Measurements from ENCODE around the gene SPATA20. TPM values are rescaled to one million over a fixed set of nuclear protein-coding genes. Genes with fewer than 3 reads are reported as not detected.

Gene SPATA20
- total and polyA plus RNA-seq, 4 donors: 15.6 to 42.4 (median 19.6) TPM

GRCh38 chr17:50551433-50551815, 4.5 kb downstream of the SPATA20 start:
- H3K4me3 ChIP-seq (ENCODE audit: low read depth in 1 of 3, low read length in 3 of 3): no peak overlapping the region
- no peak overlapping the region for H3K27ac ChIP-seq (ENCODE audit: low read depth in 1 of 2, low read length in 2 of 2)
- H3K4me1 ChIP-seq (ENCODE audit: control insufficient read depth in 4 of 4, insufficient read depth in 4 of 4, low read length in 3 of 4): peaks cover 2 to 37% (median 25%) of the 10 kb centered on the region in 4 donors
- WGBS: 95% methylated on average over 8 of the region's 8 CpGs
- no peaks in the 10 kb centered on the region for H3K9me3 ChIP-seq (ENCODE audit: control insufficient read depth in 4 of 4, low read length in 3 of 4)
- TF ChIP-seq, protein P1, sequence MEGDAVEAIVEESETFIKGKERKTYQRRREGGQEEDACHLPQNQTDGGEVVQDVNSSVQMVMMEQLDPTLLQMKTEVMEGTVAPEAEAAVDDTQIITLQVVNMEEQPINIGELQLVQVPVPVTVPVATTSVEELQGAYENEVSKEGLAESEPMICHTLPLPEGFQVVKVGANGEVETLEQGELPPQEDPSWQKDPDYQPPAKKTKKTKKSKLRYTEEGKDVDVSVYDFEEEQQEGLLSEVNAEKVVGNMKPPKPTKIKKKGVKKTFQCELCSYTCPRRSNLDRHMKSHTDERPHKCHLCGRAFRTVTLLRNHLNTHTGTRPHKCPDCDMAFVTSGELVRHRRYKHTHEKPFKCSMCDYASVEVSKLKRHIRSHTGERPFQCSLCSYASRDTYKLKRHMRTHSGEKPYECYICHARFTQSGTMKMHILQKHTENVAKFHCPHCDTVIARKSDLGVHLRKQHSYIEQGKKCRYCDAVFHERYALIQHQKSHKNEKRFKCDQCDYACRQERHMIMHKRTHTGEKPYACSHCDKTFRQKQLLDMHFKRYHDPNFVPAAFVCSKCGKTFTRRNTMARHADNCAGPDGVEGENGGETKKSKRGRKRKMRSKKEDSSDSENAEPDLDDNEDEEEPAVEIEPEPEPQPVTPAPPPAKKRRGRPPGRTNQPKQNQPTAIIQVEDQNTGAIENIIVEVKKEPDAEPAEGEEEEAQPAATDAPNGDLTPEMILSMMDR (IDR thresholded peaks at IDR 0.05; ENCODE audit: low read depth, low read length, missing input control): no peak
- TF ChIP-seq HNF4G (IDR thresholded peaks at IDR 0.05) (no peak), MAX (IDR thresholded peaks at IDR 0.05) (no peak)
- H3K36me3 ChIP-seq (ENCODE audit: control insufficient read depth in 4 of 4, insufficient read depth in 3 of 4, low read depth in 1 of 4, low read length in 3 of 4): peaks cover 0 to 5% (median 1%) of the 10 kb centered on the region in 4 donors
- no peaks in the 10 kb centered on the region for H3K27me3 ChIP-seq (ENCODE audit: control insufficient read depth in 4 of 4, insufficient read depth in 4 of 4, low read length in 3 of 4)
- no peak overlapping the region for H3K9ac ChIP-seq (ENCODE audit: low read depth in 1 of 2, low read length in 2 of 2)
- DNase-seq (ENCODE audit: low spot score): no peak

DNA sequence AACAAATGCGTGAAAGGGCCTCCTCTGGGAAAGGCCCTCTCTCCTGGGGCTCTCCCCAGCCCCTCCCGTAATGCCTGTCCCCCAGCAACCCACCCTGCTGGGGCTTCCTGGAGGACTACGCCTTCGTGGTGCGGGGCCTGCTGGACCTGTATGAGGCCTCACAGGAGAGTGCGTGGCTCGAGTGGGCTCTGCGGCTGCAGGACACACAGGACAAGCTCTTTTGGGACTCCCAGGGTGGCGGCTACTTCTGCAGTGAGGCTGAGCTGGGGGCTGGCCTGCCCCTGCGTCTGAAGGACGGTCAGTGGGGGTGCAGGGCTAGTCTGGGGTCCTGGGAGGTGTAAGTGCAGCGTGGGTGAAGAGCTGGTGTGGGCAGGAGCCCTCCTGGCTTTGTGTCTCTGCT, 4.9 kb downstream of the SPATA20 start:
- WGBS: 94% methylated on average over 12 of the region's 12 CpGs
- no peaks in the 10 kb centered on the region for H3K27me3 ChIP-seq (ENCODE audit: control insufficient read depth in 4 of 4, insufficient read depth in 4 of 4, low read length in 3 of 4)
- H3K9ac ChIP-seq (ENCODE audit: low read depth in 1 of 2, low read length in 2 of 2): no peak overlapping the region
- no peak overlapping the region for H3K4me3 ChIP-seq (ENCODE audit: low read depth in 1 of 3, low read length in 3 of 3)
- peaks cover 0 to 5% (median 1%) of the 10 kb centered on the region in 4 donors for H3K36me3 ChIP-seq (ENCODE audit: control insufficient read depth in 4 of 4, insufficient read depth in 3 of 4, low read depth in 1 of 4, low read length in 3 of 4)
- no peak for DNase-seq (ENCODE audit: low spot score)
- TF ChIP-seq ZBTB33 (IDR thresholded peaks at IDR 0.05) (no peak), JUND (IDR thresholded peaks at IDR 0.05) (no peak), FOXA1 (IDR thresholded peaks at IDR 0.05) (no peak), YY1 (IDR thresholded peaks at IDR 0.05) (no peak)
- TF ChIP-seq, protein P2, sequence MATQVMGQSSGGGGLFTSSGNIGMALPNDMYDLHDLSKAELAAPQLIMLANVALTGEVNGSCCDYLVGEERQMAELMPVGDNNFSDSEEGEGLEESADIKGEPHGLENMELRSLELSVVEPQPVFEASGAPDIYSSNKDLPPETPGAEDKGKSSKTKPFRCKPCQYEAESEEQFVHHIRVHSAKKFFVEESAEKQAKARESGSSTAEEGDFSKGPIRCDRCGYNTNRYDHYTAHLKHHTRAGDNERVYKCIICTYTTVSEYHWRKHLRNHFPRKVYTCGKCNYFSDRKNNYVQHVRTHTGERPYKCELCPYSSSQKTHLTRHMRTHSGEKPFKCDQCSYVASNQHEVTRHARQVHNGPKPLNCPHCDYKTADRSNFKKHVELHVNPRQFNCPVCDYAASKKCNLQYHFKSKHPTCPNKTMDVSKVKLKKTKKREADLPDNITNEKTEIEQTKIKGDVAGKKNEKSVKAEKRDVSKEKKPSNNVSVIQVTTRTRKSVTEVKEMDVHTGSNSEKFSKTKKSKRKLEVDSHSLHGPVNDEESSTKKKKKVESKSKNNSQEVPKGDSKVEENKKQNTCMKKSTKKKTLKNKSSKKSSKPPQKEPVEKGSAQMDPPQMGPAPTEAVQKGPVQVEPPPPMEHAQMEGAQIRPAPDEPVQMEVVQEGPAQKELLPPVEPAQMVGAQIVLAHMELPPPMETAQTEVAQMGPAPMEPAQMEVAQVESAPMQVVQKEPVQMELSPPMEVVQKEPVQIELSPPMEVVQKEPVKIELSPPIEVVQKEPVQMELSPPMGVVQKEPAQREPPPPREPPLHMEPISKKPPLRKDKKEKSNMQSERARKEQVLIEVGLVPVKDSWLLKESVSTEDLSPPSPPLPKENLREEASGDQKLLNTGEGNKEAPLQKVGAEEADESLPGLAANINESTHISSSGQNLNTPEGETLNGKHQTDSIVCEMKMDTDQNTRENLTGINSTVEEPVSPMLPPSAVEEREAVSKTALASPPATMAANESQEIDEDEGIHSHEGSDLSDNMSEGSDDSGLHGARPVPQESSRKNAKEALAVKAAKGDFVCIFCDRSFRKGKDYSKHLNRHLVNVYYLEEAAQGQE (IDR thresholded peaks at IDR 0.05): no peak
- no peak overlapping the region for H3K27ac ChIP-seq (ENCODE audit: low read depth in 1 of 2, low read length in 2 of 2)
- H3K9me3 ChIP-seq (ENCODE audit: control insufficient read depth in 4 of 4, low read length in 3 of 4): no peaks in the 10 kb centered on the region
- H3K4me1 ChIP-seq (ENCODE audit: control insufficient read depth in 4 of 4, insufficient read depth in 4 of 4, low read length in 3 of 4): peaks cover 2 to 34% (median 23%) of the 10 kb centered on the region in 4 donors

DNA sequence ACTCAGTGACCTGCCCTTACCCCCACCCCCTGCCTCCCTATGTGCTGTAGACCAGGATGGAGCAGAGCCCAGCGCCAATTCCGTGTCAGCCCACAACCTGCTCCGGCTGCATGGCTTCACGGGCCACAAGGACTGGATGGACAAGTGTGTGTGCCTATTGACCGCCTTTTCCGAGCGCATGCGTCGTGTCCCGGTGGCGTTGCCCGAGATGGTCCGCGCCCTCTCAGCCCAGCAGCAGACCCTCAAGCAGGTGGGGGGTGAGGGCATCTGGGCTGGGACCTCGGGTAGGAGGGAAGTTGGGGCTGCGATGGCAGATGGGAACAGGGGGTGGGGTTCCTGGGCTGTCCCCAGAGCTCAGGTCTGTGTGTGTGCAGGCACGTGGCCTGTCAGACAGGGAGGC, 7.2 kb downstream of the SPATA20 start:
- Histone ChIP-seq H3K4me3 (ENCODE audit: low read depth in 1 of 3, low read length in 3 of 3) (no peak overlapping the region), H3K36me3 (ENCODE audit: control insufficient read depth in 4 of 4, insufficient read depth in 3 of 4, low read depth in 1 of 4, low read length in 3 of 4) (peaks cover 0 to 5% (median 1%) of the 10 kb centered on the region in 4 donors), H3K27me3 (ENCODE audit: control insufficient read depth in 4 of 4, insufficient read depth in 4 of 4, low read length in 3 of 4) (peaks cover 0 to under 1% (median 0%) of the 10 kb centered on the region in 4 donors), H3K4me1 (ENCODE audit: control insufficient read depth in 4 of 4, insufficient read depth in 4 of 4, low read length in 3 of 4) (peaks cover 2 to 21% (median 16%) of the 10 kb centered on the region in 4 donors), H3K9me3 (ENCODE audit: control insufficient read depth in 4 of 4, low read length in 3 of 4) (no peaks in the 10 kb centered on the region), H3K27ac (ENCODE audit: low read depth in 1 of 2, low read length in 2 of 2) (no peak overlapping the region), H3K9ac (ENCODE audit: low read depth in 1 of 2, low read length in 2 of 2) (no peak overlapping the region)
- 96% methylated on average over 17 of the region's 17 CpGs for WGBS
- DNase-seq (ENCODE audit: low spot score): no peak
- TF ChIP-seq MAX (IDR thresholded peaks at IDR 0.05) (no peak), GABPA (IDR thresholded peaks at IDR 0.05 in 1 of 2, conservative IDR thresholded peaks at IDR 0.05 in 1 of 2) (no peak), FOXA2 (IDR thresholded peaks at IDR 0.05) (no peak), ZBTB33 (IDR thresholded peaks at IDR 0.05) (no peak), RAD21 (IDR thresholded peaks at IDR 0.05) (no peak), YY1 (IDR thresholded peaks at IDR 0.05) (no peak), SP1 (IDR thresholded peaks at IDR 0.05) (no peak), HNF4A (conservative IDR thresholded peaks at IDR 0.05) (no peak), NR2F2 (IDR thresholded peaks at IDR 0.05) (no peak)
- TF ChIP-seq, protein P1 (IDR thresholded peaks at IDR 0.05; ENCODE audit: low read depth, low read length, missing input control): no peak
- TF ChIP-seq, protein P3, sequence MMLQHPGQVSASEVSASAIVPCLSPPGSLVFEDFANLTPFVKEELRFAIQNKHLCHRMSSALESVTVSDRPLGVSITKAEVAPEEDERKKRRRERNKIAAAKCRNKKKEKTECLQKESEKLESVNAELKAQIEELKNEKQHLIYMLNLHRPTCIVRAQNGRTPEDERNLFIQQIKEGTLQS (IDR thresholded peaks at IDR 0.05): no peak
